IPS-NIHi7 (cell line): ENCODE data around the gene ULK2.
"Not testable (repeated sequence)": the region's sequence is repeated elsewhere in the genome, so short reads cannot be mapped to it uniquely, and the experiment has no call there.

ENCODE experiments used
- DNase-seq: peaks from one replicate; pipeline ENCODE4 v3.0.0; 2012; ENCODE audit warnings: mixed read lengths; ENCODE audit errors: extremely low spot score

Gene ULK2

GRCh38 chr17:19865021-19865420, 2.7 kb downstream of the ULK2 start:
- DNase-seq = no peak

GRCh38 chr17:19860647-19861177, 7.0 kb downstream of the ULK2 start:
- not testable (repeated sequence) for DNase-seq

DNA sequence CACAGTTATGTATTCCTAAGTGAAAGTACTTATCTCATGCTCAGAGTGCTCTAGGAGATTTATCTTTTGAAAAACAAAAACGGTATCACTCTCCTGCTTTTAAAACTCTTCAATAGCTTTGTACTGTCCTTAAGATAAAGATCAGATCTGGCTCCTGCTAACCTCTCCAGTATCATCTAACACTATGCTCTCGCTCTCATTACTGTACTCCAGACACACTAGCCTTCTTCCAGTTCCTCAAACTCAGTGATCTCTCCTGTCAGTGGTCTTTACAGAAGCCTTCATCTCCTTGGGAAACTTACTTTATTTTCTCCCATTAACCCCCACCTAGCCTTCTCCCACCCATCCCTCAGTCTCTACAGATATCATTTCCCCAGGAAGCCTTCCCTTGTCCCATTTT, 10.1 kb downstream of the ULK2 start:
- no peak for DNase-seq

DNA sequence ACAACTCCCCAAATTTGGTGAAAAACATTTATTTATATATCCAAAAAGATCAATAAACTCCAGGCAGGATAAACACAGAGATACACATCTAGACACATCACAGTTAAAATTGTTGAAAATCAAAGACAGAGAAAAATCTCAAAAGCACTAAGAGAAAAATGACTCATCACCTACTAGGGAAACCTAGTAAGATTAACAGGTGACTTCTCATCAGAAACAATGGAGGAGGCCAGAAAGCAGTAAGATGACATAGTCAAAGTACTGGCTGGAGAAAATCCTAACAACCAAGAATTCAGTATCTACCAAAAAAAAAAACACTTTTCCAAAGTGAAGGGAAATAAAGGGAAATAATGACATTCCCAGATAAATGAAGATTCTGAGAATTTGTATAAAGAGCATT, 33.8 kb downstream of the ULK2 start:
- DNase-seq = no peak

DNA sequence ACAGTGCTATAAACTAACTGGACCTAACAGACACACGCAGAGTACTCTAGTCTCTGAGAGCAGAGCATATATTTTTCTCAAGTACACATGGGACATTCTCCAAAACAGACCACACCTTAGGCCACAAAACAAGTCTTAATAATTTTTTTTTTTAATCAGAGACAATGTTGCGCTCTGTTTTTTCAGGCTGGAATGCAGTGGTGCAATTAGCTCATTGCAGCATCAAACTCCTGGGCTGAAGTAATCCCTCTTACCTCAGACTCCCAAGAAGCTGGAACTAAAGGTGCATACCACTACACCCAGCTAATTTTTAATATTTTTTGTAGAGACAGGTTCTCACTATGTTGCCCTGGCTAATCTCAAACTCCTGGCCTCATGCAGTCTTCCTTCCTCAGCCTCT, 37.7 kb downstream of the ULK2 start:
- no peak for DNase-seq

DNA sequence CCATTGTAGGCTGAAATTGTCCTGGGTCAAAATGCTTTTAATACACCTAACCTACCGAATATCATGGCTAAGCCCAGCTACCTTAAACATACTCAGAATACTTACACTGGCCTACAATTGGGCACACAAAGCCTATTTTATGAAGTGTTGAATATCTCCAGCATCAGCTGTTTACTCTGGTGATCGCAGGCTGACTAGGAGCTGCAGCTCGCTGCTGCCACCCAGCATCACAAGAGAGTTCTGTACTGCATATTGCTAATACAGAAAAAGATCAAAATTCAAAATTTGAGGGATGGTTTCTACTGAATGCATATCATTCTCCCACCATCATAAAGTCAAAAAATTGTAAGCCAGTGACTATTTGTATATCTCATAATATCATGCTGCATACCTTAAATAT, 55.3 kb downstream of the ULK2 start:
- no peak for DNase-seq

GRCh38 chr17:19805006-19805405, 62.7 kb downstream of the ULK2 start:
- DNase-seq = no peak

- DNase-seq = no peak
Observed at GRCh38 chr17:19800571-19800970, 67.2 kb downstream of the ULK2 start.

GRCh38 chr17:19799796-19800195, 67.9 kb downstream of the ULK2 start:
- no peak for DNase-seq

- DNase-seq = no peak
Observed at GRCh38 chr17:19796457-19796856, 71.3 kb downstream of the ULK2 start.

GRCh38 chr17:19791918-19792550, 75.7 kb downstream of the ULK2 start:
- no peak for DNase-seq

- DNase-seq = no peak
Observed at GRCh38 chr17:19787733-19788357, 79.9 kb downstream of the ULK2 start.

DNA sequence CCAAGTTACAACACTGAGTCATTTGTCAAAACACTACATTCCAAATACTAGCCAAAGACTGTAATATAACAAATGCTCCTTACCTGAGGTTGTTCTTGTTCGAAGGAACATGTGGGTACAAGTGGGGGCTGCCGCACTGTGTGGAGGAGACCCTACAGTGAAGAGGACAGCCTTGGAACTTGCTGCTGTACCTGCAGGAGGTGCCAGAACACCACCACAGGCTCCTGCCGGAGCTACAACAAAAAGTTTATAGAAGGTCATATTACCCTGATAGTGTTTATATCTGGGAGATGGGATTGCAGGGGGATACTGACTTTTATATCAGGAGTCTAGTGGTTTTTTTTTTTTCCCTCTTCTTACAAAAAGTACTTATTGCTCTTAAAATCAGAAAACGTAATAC, 81.9 kb downstream of the ULK2 start:
- peak; percentile 33 for DNase-seq

DNA sequence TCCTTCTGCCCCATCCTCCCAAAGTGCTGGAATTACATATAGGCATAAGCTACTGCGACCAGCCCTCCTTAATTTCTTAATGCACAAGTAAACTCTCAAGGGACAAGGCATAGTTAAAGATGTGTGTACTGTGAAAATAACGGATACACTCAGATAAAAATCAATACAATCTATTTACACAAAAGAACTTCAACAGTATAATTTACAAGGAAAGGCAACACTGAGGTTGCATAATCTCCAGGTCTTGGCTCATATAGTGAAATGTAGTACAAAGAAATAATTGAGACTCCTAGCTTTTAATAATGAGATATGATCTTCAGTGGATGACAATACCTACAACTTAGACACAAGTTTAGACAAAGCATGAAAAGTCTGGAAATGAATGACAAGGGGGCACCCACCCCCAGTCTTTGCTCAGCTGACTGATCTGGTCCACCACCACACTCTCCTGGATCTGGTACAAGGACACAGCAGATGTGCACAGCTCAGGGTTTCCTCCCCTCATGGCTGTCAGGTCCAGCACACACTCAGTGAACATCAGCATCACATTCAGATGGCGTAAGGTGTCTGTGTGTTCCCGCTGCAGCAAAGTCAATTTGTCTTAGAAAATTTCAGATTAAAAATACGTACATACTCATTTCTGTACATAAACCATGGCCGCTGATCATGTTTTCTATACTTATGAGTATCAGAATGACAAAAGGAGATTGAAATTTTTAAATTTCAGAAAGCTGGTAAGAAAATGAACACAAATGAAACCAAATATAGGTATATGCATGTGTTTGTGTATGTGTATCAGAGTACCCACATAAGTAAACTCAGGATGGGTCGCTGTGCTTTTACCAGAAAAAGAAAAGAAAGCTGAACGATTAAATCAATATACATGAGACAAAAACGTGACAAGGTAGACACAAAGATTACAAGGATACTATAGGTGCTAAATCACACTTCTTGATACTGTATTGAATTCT, 86.0 kb downstream of the ULK2 start:
- no peak for DNase-seq

DNA sequence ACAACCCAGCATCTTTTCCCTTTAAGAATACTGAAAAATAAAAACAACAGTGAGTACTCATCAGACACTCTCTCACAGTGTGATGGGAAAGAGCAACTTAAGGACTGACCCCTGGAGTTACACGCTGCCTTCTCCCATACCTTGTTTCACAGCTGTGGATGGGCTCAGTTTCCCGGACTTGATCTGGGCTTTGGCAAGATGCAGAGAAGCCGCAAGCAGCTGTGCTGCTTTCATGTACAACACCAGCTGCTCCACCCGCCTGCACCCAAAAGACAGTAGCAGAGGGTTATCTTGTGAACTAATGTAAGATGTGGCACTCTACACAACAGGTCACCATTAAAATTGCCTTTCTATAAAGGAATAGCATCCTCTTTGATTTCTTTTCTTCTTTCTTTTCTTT, 86.9 kb downstream of the ULK2 start:
- no peak for DNase-seq

DNA sequence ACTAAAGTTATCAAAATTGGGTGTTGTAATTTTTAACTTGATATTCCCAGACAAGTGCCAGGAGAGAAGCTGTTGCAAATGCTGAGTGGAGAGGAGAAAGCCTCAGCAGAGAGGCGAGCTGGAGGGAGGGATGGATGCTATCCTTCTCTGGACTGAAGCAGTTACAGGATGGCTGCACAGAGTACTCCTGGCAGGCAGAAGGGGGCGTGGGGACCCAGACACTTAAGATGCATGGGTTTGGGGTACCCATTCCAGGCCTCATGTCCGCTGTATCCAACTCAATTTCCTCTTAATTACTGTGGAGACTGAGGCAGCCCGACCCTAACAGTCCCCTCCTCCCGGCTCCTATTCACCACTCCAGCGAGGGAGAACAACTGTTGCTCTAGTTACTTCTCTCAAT, 94.2 kb downstream of the ULK2 start:
- no peak for DNase-seq

DNA sequence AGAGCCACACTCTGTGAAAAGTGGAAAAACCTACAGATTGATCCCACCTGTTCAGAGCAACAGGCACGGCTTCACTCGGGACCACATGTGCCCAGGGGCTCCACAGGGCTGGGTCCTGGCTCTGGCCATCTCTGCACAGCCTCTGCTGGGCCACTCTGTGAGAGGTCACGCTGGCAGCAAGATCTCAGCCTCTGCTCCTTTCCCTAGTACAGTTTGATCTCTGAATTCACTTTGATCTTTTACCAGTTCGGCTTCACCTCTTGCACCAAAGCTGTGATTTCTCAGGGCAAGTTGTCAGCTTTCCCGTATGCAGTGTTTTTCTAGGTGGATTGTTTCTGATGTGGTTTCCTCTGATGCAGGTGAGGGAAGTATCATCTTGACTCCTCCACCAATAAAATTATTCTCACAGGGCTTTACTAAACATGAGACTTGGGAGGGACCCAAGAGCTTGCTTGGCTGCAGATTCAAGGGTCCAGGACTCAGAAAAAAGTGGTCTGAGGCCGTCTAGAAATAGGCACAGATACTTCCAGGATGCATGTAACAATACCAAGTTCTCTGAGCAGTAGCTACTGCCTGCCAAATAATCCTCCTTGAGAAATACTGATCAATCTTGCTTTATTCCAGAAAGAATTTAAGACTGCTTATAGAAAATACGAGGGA, 95.6 kb downstream of the ULK2 start:
- no peak for DNase-seq

DNA sequence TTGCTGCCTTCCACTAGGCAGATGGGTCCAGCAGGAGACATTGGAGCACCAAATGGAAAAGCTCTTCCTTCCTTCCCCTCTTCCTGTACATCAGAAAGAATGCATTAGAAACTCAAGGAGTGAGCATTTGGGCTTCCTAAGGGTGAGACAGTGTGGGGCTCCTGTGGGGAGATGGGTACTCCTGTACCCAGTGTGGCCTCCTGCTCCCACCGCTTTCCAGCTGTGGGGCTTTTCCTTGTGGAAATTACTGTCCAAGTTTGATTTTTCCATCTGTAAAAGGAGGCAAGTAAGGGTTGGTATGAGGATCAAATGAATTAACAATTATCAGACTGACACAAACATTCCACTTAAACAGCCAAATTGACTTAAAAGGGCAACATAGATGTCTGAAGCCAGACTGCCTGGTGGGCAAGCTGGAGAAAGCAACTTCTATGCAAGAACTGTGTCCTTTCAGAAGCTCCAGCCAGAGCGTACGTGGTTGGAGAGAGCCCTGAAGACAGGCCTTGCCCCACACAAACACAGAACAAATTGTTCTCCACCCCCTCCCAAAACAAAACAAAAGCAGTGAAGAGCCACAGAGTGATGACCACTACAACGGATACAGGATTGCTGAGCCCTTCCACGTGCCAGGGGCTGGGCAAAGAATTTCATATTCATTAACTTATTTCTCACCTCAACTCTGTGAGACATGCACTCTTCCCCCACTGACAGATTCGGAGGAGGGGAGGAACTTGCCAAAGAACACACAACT, 96.6 kb downstream of the ULK2 start:
- DNase-seq = no peak

- DNase-seq = no peak
Observed at GRCh38 chr17:19769946-19770652, 97.6 kb downstream of the ULK2 start.

DNA sequence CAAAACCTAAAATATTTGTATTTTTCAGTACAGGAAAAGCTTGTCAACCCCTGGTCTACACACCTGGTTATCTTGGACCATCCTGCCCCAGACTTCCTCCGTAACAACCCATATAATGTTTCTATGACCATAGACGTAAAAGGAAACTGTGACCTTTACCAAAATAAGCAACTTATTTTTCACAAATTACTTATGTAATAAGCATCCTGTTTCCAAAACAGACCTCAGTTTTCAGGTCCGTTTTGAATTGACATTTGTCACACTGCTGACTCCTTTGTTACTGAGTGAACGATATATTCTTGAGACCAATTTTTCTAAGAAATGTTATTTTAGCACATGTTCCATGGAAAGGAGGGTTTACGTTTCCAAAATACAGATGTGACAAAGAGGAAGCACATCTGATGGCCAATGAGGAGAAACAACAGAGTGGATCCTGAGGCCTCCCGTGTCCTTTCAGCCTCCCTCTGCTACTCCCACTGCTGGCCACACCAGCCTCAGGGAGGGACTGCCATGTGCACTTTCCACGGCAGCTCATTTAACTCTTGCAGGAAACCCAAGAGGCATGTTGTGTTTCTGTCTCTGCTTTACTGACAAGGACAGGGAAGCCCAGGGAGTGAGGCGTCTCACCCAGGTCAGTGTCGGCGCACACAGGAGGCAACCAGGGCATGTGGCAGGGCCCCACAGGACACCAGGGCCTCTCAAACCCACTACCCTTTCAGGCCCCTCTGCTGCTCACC, 99.5 kb downstream of the ULK2 start:
- DNase-seq = no peak
